IPS-NIHi7 (cell line): ENCODE measurements around the gene GOLM1.
"Not testable (repeated sequence)": the region's sequence is repeated elsewhere in the genome, so short reads cannot be mapped to it uniquely, and the experiment has no call there.

Experiments used
- DNase-seq: peaks from one replicate; pipeline ENCODE4 v3.0.0; 2012; ENCODE audit warnings: mixed read lengths; ENCODE audit errors: extremely low spot score

The GOLM1 gene

GRCh38 chr9:86098824-86099700, at the start of gene GOLM1:
GOLM1 (minus strand) TSS chr9:86099558; CDS start chr9:86079320, 20,238 bp downstream.
- DNase-seq = peak; percentile 80

- not testable (repeated sequence) for DNase-seq
Observed at GRCh38 chr9:86146671-86147070, 47.3 kb upstream of the GOLM1 start.

GRCh38 chr9:86145960-86146359, 46.6 kb upstream of the GOLM1 start:
- not testable (repeated sequence) for DNase-seq

- no peak for DNase-seq
Observed at GRCh38 chr9:86142973-86143372, 43.6 kb upstream of the GOLM1 start.

- DNase-seq = no peak
Observed at GRCh38 chr9:86141843-86142242, 42.5 kb upstream of the GOLM1 start.

GRCh38 chr9:86135371-86135770, 36.0 kb upstream of the GOLM1 start:
- no peak for DNase-seq

- DNase-seq = no peak
Observed at GRCh38 chr9:86134361-86134760, 35.0 kb upstream of the GOLM1 start.

GRCh38 chr9:86128235-86128822, 29.0 kb upstream of the GOLM1 start:
- no peak for DNase-seq

- peak; percentile 97 for DNase-seq
Observed at GRCh38 chr9:86126998-86127972, 27.9 kb upstream of the GOLM1 start.

- DNase-seq = peak; percentile 28
Observed at GRCh38 chr9:86122311-86122710, 23.0 kb upstream of the GOLM1 start.

GRCh38 chr9:86119457-86119856, 20.1 kb upstream of the GOLM1 start:
- no peak for DNase-seq

- no peak for DNase-seq
Observed at GRCh38 chr9:86116425-86116824, 17.1 kb upstream of the GOLM1 start.

GRCh38 chr9:86115886-86116285, 16.5 kb upstream of the GOLM1 start:
- DNase-seq = no peak

- no peak for DNase-seq
Observed at GRCh38 chr9:86112057-86112456, 12.7 kb upstream of the GOLM1 start.

GRCh38 chr9:86102626-86103025, 3.3 kb upstream of the GOLM1 start:
- no peak for DNase-seq

GRCh38 chr9:86099701-86100364, 475 bp upstream of the GOLM1 start:
- DNase-seq = peak; percentile 60

GRCh38 chr9:86097510-86098224, 1.7 kb downstream of the GOLM1 start:
- no peak for DNase-seq

GRCh38 chr9:86096386-86096785, 3.0 kb downstream of the GOLM1 start:
- no peak for DNase-seq

GRCh38 chr9:86093788-86094555, 5.4 kb downstream of the GOLM1 start:
- no peak for DNase-seq

GRCh38 chr9:86091477-86091876, 7.9 kb downstream of the GOLM1 start:
- DNase-seq = no peak
